HCT116 (cell line): Measurements from ENCODE around the gene IRF2. TPM values are rescaled to one million over a fixed set of nuclear protein-coding genes. Genes with fewer than 3 reads are reported as not detected.

Source experiments
- ATAC-seq: fragments of 200-7000 bp; cut with Tn5 transposase; 2 replicates; pipeline ENCODE4 v1.9.1; 2020; ENCODE audit warnings: mild to moderate bottlenecking, moderate library complexity
- BruUV-seq: library from RNA; stranded (reverse); fragments of 400-500 nt; replicated peaks from 2 replicates; lab custom pipeline; 2021; lab: Mats Ljungman, UMichigan
- CTCF ChIA-PET: fragments of 300-600 bp; sonication (Branson Sonifier 250); formaldehyde crosslinking; loops from one replicate; lab custom pipeline; 2021; ENCODE audit warnings: antibody characterized with exemption; lab: Charles Lee
- POLR2A ChIA-PET: fragments of 300-600, 350-600 bp; sonication (Branson Sonifier 250); formaldehyde crosslinking; loops from one replicate; lab custom pipeline; 2021; ENCODE audit warnings: antibody characterized with exemption; lab: Charles Lee
- RAD21 ChIA-PET, 2 experiments: fragments of 300-600 bp; sonication (Branson Sonifier 250); formaldehyde crosslinking; loops; one replicate each; lab custom pipeline; 2023; ENCODE audit warnings: low total read pairs in 2 of 2; ENCODE audit not compliant: uncharacterized antibody in 2 of 2, unreplicated experiment in 2 of 2, low non-redundant PET in 1 of 2; lab: Charles Lee
- DNase-seq: peaks from one replicate; pipeline ENCODE4 v3.0.0-alpha.2; 2010; ENCODE audit warnings: low read depth, low spot score
- H2AFZ ChIP-seq: fragments of 200-600 bp; shearing (Covaris generic), sonication (generic); 2 replicates; pipeline ENCODE4 v1.6.1; 2017; ENCODE audit warnings: low read depth, mixed run types, mixed read lengths, antibody characterized with exemption, low read length; ENCODE audit not compliant: poor library complexity, severe bottlenecking
- H3K27ac ChIP-seq: 2 replicates; pipeline ENCODE4 v1.5.1; 2012; ENCODE audit warnings: low read depth, low read length
- H3K27me3 ChIP-seq: fragments of 200-600 bp; sonication (generic); 2 replicates; pipeline ENCODE4 v1.6.1; 2016; ENCODE audit warnings: mixed run types, low read length, mixed read lengths; ENCODE audit not compliant: insufficient read depth
- H3K36me3 ChIP-seq, 2 experiments: fragments of 200-500 bp in 1 of 2; fragments of 200-600 bp in 1 of 2; sonication (Bioruptor generic) in 1 of 2; sonication (generic) in 1 of 2; 2 replicates each; pipeline versions ENCODE4 v1.5.1 to v1.6.1; 2014 to 2016; ENCODE audit warnings: low read length in 2 of 2, inconsistent platforms in 1 of 2, mixed read lengths in 1 of 2, mixed run types in 1 of 2; ENCODE audit not compliant: insufficient read depth in 2 of 2, control insufficient read depth in 1 of 2
- H3K4me1 ChIP-seq, 2 experiments: fragments of 200-600 bp in 1 of 2; sonication (generic) in 1 of 2; 2 replicates each; pipeline versions ENCODE4 v1.5.1 to v1.6.1; 2012 to 2017; ENCODE audit warnings: low read length in 2 of 2, inconsistent platforms in 1 of 2, mild to moderate bottlenecking in 1 of 2, mixed read lengths in 1 of 2, mixed run types in 1 of 2, moderate library complexity in 1 of 2; ENCODE audit not compliant: insufficient read depth in 2 of 2, control insufficient read depth in 1 of 2
- H3K4me2 ChIP-seq: fragments of 200-600 bp; sonication (generic); 2 replicates; pipeline ENCODE4 v1.6.1; 2017; ENCODE audit warnings: mixed run types, low read length, mixed read lengths
- H3K4me3 ChIP-seq, 2 experiments: fragments of 200-600 bp in 1 of 2; sonication (generic) in 1 of 2; replicated peaks in 1 of 2; 2 replicates each; pipeline ENCODE4 v1.5.1; 2011 to 2016; ENCODE audit warnings: low read length in 2 of 2, control low read depth in 1 of 2, low read depth in 1 of 2, mild to moderate bottlenecking in 1 of 2, mixed read lengths in 1 of 2, mixed run types in 1 of 2
- H3K79me2 ChIP-seq: fragments of 200-600 bp; sonication (generic); 2 replicates; pipeline ENCODE4 v1.6.1; 2017; ENCODE audit warnings: mild to moderate bottlenecking, mixed run types, low read length, moderate library complexity, mixed read lengths; ENCODE audit not compliant: insufficient read depth
- H3K9ac ChIP-seq: fragments of 200-600 bp; sonication (generic); 2 replicates; pipeline ENCODE4 v1.6.1; 2016; ENCODE audit warnings: low read length, mixed read lengths
- H3K9me2 ChIP-seq: fragments of 200-600 bp; sonication (generic), shearing (Covaris generic); 2 replicates; pipeline ENCODE4 v1.6.1; 2017; ENCODE audit warnings: mixed run types, mild to moderate bottlenecking, moderate library complexity; ENCODE audit not compliant: insufficient read depth
- H3K9me3 ChIP-seq, 2 experiments: fragments of 200-500 bp in 1 of 2; fragments of 200-600 bp in 1 of 2; sonication (Bioruptor generic) in 1 of 2; sonication (generic) in 1 of 2; 2 replicates each; pipeline ENCODE4 v1.6.1; 2014 to 2017; ENCODE audit warnings: low read length in 2 of 2, mixed read lengths in 2 of 2, inconsistent platforms in 1 of 2, low read depth in 1 of 2, mild to moderate bottlenecking in 1 of 2, mixed run types in 1 of 2, moderate library complexity in 1 of 2; ENCODE audit not compliant: control insufficient read depth in 1 of 2, insufficient read depth in 1 of 2
- H4K20me1 ChIP-seq: fragments of 200-600 bp; sonication (generic), shearing (Covaris generic); 2 replicates; pipeline ENCODE4 v1.6.1; 2017; ENCODE audit warnings: mixed run types, mild to moderate bottlenecking, moderate library complexity; ENCODE audit not compliant: insufficient read depth
- CBX3 ChIP-seq: IDR thresholded peaks from 2 replicates; pipeline ENCODE4 v1.6.1; 2012; ENCODE audit warnings: low read depth
- CEBPB ChIP-seq: IDR thresholded peaks from 2 replicates; pipeline ENCODE4 v1.6.1; 2012; ENCODE audit warnings: low read depth
- EGR1 ChIP-seq: IDR thresholded peaks from 2 replicates; pipeline ENCODE4 v1.6.1; 2012; ENCODE audit warnings: low read depth
- ELF1 ChIP-seq: IDR thresholded peaks from 2 replicates; pipeline ENCODE4 v1.6.1; 2012; ENCODE audit warnings: low read depth, borderline replicate concordance
- FOSL1 ChIP-seq: IDR thresholded peaks from 2 replicates; pipeline ENCODE4 v1.6.1; 2012; ENCODE audit warnings: low read depth
- JUND ChIP-seq: IDR thresholded peaks from 2 replicates; pipeline ENCODE4 v1.6.1; 2012
- RAD21 ChIP-seq: IDR thresholded peaks from 2 replicates; pipeline ENCODE4 v1.6.1; 2012; ENCODE audit warnings: low read depth, mild to moderate bottlenecking
- SIN3A ChIP-seq: IDR thresholded peaks from 2 replicates; pipeline ENCODE4 v1.6.1; 2012; ENCODE audit warnings: low read depth
- SP1 ChIP-seq: IDR thresholded peaks from 2 replicates; pipeline ENCODE4 v1.6.1; 2012; ENCODE audit warnings: low read depth
- TCF7L2 ChIP-seq: IDR thresholded peaks from 2 replicates; pipeline ENCODE4 v1.7.0; 2011; ENCODE audit warnings: borderline replicate concordance, inconsistent platforms; ENCODE audit not compliant: insufficient read depth, insufficient read length; ENCODE audit errors: extremely low read depth
- ZNF274 ChIP-seq: fragments of 200-500 bp; sonication (Bioruptor generic); IDR thresholded peaks from 2 replicates; pipeline ENCODE4 v1.6.1; 2014; ENCODE audit warnings: mild to moderate bottlenecking, low read depth, low read length, inconsistent platforms
- intact Hi-C: fragments of 100-400 bp; cut with micrococcal nuclease; formaldehyde crosslinking; loops from 2 replicates; pipeline ENCODE4 v1.10.0; 2022
- total RNA-seq: library from RNA; stranded (reverse); gene quantifications from one replicate; pipeline ENCODE4 v1.2.1, GENCODE V29; 2021; ENCODE audit not compliant: unreplicated experiment
- TF ChIP-seq, protein P1 (sequence below): IDR thresholded peaks from 2 replicates; pipeline ENCODE4 v1.6.1; 2012
- TF ChIP-seq, protein P2 (sequence below): IDR thresholded peaks from 2 replicates; pipeline ENCODE4 v1.6.1; 2012; ENCODE audit warnings: low read depth

Gene IRF2
- total RNA-seq, 1 experiment from 2014 or later, result 10.6 TPM

DNA sequence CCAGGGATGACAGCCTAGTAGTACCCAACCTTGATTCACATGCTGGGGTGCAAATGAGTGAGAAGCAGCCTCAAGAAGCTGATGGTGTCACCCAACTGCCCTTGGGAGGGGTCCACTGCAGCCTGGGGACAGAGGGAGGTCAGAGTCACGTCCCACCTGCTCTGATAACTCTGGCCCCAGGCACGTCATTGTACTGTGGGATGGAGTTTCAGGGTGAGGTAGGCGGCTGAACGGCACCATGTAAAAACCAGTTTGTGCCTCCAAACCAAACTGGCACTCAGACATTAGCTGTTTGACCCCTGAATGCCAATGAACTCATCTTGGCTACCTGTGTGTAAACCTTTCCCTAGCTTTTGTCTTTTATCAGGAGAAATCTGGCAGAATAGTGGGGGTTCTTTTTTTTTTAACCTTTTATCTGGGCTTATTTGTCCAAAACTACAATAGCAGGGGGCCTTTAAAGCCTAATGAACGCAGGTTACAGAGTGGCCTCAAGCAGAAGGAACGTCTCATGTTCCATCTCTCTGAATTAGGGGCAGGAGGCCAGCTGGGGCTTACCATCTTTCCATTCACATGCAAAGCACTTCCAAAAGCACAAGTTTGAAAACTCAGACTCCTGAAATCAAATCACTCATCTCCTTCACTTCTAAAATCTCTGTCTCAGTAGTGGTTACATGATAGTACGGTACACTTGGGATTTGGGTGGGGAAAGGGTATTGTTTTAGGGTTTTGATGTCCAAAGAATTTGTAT, 89.4 kb downstream of the IRF2 start:
- no peaks in the 10 kb centered on the region for H3K79me2 ChIP-seq
- H3K27me3 ChIP-seq, result no peaks in the 10 kb centered on the region
- H3K9ac ChIP-seq, result no peak overlapping the region
- no peak overlapping the region for H3K4me3 ChIP-seq
- H2AFZ ChIP-seq, result no peak overlapping the region
- DNase-seq (no peak), ATAC-seq (no peak)
- H3K27ac ChIP-seq, result no peak overlapping the region
- intact Hi-C loops, result no loop called here
- ChIA-PET POLR2A (no interaction called here), RAD21 (no interaction called here), CTCF (no interaction called here)
- peaks cover 16 to 21% of the 10 kb centered on the region in 2 experiments for H3K4me1 ChIP-seq
- TF ChIP-seq ZNF274 (no peak), ELF1 (no peak), SIN3A (no peak), CBX3 (no peak), RAD21 (no peak), EGR1 (no peak), SP1 (no peak)
- TF ChIP-seq, protein P1, sequence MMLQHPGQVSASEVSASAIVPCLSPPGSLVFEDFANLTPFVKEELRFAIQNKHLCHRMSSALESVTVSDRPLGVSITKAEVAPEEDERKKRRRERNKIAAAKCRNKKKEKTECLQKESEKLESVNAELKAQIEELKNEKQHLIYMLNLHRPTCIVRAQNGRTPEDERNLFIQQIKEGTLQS, result no peak
- no TSS peak for BruUV-seq
- H4K20me1 ChIP-seq, result no peaks in the 10 kb centered on the region
- H3K9me3 ChIP-seq, result no peaks in the 10 kb centered on the region
- H3K9me2 ChIP-seq, result no peaks in the 10 kb centered on the region
- no peaks in the 10 kb centered on the region for H3K36me3 ChIP-seq
- 0 out of 2 replicates have a peak overlapping the region, but pooled peaks have one; percentile 77 for H3K4me2 ChIP-seq

DNA sequence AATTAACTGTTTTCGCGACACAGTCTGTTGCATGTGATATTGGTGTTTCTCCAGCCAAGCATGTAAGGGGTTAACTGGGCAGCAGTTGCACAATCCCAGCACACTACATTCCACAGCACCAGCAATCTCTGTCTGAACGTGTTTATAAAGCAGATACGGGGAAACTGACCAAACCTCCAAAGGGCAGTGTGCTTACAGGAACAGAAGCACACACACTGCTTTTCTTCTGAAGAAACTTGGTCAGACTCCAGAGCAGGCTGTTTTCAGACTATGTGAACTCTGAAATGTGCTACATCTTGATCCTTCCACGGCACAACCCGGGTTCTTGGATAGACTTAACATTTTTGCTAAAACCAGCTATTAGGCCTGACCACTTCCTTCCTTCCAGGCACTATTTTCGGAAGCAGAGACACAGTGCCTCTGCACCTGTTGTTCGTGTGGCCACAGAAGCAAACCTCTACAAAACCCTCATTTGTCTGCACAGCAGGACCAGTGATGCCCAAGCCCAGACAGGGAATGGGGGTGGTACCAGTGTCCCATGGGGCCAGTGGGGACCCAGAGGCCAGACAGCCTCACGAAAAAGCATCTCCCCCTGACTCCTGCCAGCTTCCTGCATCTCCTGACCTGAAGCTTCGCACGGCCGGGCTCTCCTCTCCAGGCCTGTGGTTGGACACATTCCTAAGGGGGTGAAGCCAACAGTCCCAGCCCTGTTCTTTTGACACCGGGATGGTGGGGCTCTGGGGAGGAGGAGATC, 90.1 kb downstream of the IRF2 start:
- no peak overlapping the region for H2AFZ ChIP-seq
- no peaks in the 10 kb centered on the region for H4K20me1 ChIP-seq
- peak overlapping the region; percentile 35 for H3K27ac ChIP-seq
- ATAC-seq, result peak; percentile 73
- no peak overlapping the region for H3K9ac ChIP-seq
- TF ChIP-seq TCF7L2 (no peak), ELF1 (no peak), JUND (no peak), FOSL1 (no peak), CEBPB (peak; percentile 92), SIN3A (no peak; the same call in 1 of the 2 replicates), CBX3 (0 out of 2 replicates have a peak, but pooled peaks have one; percentile 28)
- TF ChIP-seq, protein P2, sequence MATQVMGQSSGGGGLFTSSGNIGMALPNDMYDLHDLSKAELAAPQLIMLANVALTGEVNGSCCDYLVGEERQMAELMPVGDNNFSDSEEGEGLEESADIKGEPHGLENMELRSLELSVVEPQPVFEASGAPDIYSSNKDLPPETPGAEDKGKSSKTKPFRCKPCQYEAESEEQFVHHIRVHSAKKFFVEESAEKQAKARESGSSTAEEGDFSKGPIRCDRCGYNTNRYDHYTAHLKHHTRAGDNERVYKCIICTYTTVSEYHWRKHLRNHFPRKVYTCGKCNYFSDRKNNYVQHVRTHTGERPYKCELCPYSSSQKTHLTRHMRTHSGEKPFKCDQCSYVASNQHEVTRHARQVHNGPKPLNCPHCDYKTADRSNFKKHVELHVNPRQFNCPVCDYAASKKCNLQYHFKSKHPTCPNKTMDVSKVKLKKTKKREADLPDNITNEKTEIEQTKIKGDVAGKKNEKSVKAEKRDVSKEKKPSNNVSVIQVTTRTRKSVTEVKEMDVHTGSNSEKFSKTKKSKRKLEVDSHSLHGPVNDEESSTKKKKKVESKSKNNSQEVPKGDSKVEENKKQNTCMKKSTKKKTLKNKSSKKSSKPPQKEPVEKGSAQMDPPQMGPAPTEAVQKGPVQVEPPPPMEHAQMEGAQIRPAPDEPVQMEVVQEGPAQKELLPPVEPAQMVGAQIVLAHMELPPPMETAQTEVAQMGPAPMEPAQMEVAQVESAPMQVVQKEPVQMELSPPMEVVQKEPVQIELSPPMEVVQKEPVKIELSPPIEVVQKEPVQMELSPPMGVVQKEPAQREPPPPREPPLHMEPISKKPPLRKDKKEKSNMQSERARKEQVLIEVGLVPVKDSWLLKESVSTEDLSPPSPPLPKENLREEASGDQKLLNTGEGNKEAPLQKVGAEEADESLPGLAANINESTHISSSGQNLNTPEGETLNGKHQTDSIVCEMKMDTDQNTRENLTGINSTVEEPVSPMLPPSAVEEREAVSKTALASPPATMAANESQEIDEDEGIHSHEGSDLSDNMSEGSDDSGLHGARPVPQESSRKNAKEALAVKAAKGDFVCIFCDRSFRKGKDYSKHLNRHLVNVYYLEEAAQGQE, result no peak
- TF ChIP-seq, all 23 proteins: peak for 2
- intact Hi-C loops, result no loop called here
- peak overlapping the region; percentile 77 for H3K4me2 ChIP-seq
- no peaks in the 10 kb centered on the region for H3K27me3 ChIP-seq
- no TSS peak for BruUV-seq
- no peaks in the 10 kb centered on the region for H3K9me3 ChIP-seq
- POLR2A ChIA-PET, result no interaction called here
- no peaks in the 10 kb centered on the region for H3K79me2 ChIP-seq
- CTCF ChIA-PET, result no interaction called here
- no peak for DNase-seq
- H3K4me1 ChIP-seq, result peaks cover 16 to 21% of the 10 kb centered on the region in 2 experiments
- peak overlapping the region in 1 of 2 experiments; percentile 48; a peak in 3 of 4 replicates for H3K4me3 ChIP-seq
- RAD21 ChIA-PET, result no interaction called here
- H3K36me3 ChIP-seq, result no peaks in the 10 kb centered on the region
- no peaks in the 10 kb centered on the region for H3K9me2 ChIP-seq
